Left lung (tissue), 10 donors: ENCODE results near the gene EBF3. TPM values are rescaled to one million over a fixed set of nuclear protein-coding genes. Genes with fewer than 3 reads are reported as not detected.

Experiments used
- ATAC-seq: fragments of 200-7000 bp; cut with Tn5 transposase; one replicate; pipeline ENCODE4 v1.9.1; 2020; ENCODE audit warnings: moderate library complexity
- DNase-seq, 4 donors: peaks; one replicate each; pipeline ENCODE4 v3.0.0-alpha.2; 2013 to 2020
- H3K27ac ChIP-seq, 2 donors: fragments of 200-600 bp; sonication (generic) in 1 of 2; one replicate each; pipeline versions ENCODE4 v1.5.0 to v1.8.0; 2020 to 2021
- H3K27me3 ChIP-seq, 2 donors: fragments of 200-600 bp; sonication (generic) in 1 of 2; one replicate each; pipeline versions ENCODE4 v1.5.0 to v1.8.0; 2020 to 2021
- H3K36me3 ChIP-seq, 2 donors: fragments of 200-600 bp; sonication (generic) in 1 of 2; one replicate each; pipeline versions ENCODE4 v1.5.0 to v1.8.0; 2020 to 2021
- H3K4me1 ChIP-seq, 2 donors: fragments of 200-600 bp; one replicate each; pipeline ENCODE4 v1.8.0; 2021
- H3K4me3 ChIP-seq, 2 donors: fragments of 200-600 bp; sonication (generic) in 1 of 2; one replicate each; pipeline versions ENCODE4 v1.5.0 to v1.8.0; 2020 to 2021; ENCODE audit warnings: mild to moderate bottlenecking in 1 of 2
- H3K9me3 ChIP-seq, 2 donors: fragments of 200-600 bp; sonication (generic) in 1 of 2; one replicate each; pipeline versions ENCODE4 v1.5.0 to v1.8.0; 2020 to 2021
- intact Hi-C, 2 donors: fragments of 100-400 bp; cut with DNase I; formaldehyde crosslinking; loops; one replicate each; pipeline versions ENCODE4 v1.11.2 to v1.14.2; 2022
- polyA plus RNA-seq, 6 donors: library from polyadenylated mRNA; unstranded; fragments of 120-200 nt; gene quantifications; one replicate each; pipeline ENCODE4 v1.2.1, GENCODE V29; 2013; ENCODE audit not compliant: insufficient read length in 6 of 6
- total RNA-seq, 2 donors: library from RNA; stranded (reverse); fragmentation: NEBNext Ultra II Directional; extraction: Animal tissue kit (Norgen Biotek cat#: 25700); gene quantifications; one replicate each; pipeline ENCODE4 v1.2.1, GENCODE V29; 2021
- TF ChIP-seq, protein P1 (sequence below), 2 donors: fragments of 200-600 bp; sonication (generic) in 1 of 2; IDR thresholded peaks; one replicate each; pipeline versions ENCODE4 v1.5.0 to v1.8.0; 2021; ENCODE audit warnings: antibody characterized with exemption in 2 of 2
- donor health status: DM: no; HTN: yes; CAD: no.
- donor health status: DM: no; HTN: no; CAD: no.

Gene EBF3
- total and polyA plus RNA-seq, 8 donors, result 0.10 to 2.0 (median 1.4) TPM; not detected in 1

DNA sequence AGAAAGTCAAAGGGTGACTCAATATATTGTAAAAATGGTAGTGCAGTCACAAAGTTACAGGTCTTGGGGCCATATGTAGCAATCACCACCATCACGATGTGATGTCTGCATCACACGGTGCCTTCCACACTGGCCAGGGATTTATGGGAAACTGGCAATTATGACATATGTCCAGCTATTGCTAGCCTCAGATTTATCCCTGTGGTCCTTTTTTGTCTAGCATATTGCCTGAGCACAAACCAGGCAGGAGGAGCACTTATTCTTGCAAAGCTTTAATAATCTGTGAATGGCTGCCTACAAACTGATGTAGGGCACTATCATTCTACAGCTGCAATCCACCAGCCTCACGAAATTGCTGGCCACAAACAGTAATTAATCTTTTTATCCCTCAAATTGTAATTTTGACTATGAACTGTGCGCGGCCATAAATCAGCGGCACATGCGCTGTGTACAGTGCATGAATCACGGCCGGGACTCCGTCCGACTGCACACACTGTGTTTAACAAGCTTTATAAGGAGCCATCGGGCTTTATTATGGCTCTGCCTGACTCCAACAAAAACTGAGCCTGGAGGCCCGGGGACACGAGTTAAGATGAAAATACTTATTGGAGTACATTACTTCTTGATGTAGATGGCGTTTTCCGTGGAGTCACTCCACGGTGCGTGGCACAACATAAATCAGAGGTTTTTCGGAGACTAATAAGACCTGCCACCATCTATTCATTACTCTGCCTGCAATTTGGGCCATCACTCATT, 115.2 kb downstream of the EBF3 start:
- TF ChIP-seq, protein P1, sequence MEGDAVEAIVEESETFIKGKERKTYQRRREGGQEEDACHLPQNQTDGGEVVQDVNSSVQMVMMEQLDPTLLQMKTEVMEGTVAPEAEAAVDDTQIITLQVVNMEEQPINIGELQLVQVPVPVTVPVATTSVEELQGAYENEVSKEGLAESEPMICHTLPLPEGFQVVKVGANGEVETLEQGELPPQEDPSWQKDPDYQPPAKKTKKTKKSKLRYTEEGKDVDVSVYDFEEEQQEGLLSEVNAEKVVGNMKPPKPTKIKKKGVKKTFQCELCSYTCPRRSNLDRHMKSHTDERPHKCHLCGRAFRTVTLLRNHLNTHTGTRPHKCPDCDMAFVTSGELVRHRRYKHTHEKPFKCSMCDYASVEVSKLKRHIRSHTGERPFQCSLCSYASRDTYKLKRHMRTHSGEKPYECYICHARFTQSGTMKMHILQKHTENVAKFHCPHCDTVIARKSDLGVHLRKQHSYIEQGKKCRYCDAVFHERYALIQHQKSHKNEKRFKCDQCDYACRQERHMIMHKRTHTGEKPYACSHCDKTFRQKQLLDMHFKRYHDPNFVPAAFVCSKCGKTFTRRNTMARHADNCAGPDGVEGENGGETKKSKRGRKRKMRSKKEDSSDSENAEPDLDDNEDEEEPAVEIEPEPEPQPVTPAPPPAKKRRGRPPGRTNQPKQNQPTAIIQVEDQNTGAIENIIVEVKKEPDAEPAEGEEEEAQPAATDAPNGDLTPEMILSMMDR (IDR thresholded peaks at IDR 0.05), result no peak
- intact Hi-C loops, result no loop called here
- Histone ChIP-seq H3K27me3 (peaks cover 0 to 18% of the 10 kb centered on the region in 2 donors), H3K27ac (no peak overlapping the region), H3K9me3 (no peaks in the 10 kb centered on the region), H3K4me1 (no peaks in the 10 kb centered on the region), H3K4me3 (no peak overlapping the region), H3K36me3 (no peaks in the 10 kb centered on the region)
- ATAC-seq (no peak), DNase-seq (no peak)

DNA sequence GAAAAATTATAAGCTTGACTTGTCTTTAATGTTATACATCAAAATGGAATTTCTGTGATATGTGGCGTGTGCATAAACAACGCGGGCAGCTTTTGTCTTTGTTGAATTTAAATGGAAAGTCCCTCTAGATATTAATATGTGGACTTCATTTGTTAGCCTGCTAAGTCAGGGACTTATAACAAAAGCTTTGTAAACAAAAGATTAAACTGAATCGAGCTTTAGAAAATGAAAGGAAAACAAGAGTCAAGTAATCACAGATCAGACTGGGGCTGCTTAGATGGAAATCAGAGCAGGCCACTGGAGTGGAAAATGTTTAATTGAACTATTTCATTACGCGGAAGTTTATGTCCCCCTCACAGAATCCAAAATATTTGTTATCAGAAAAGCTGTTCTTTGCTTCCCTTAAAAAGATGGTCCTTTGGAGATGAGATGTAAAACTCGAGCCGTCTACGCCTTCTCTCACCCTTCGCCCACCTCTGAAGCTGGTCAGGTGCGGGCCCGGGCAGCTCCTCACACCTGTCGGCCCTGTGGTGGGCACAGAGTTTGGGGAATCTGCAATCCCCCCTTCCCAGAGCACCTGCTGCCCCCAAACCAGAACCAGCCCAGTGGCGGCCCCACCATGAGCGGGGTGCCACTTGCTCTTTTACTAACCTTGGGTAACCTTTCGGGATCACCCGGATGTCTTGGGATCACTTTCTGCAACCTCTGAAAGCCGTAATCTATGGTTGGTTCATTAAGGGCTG, 116.2 kb downstream of the EBF3 start:
- no peaks in the 10 kb centered on the region for H3K9me3 ChIP-seq
- TF ChIP-seq, protein P1 (IDR thresholded peaks at IDR 0.05), result no peak
- ATAC-seq (no peak), DNase-seq (peak in 1 of 4 donors; percentile 54)
- H3K4me3 ChIP-seq, result no peak overlapping the region
- H3K27me3 ChIP-seq, result peaks cover 0 to 18% of the 10 kb centered on the region in 2 donors
- no peak overlapping the region for H3K27ac ChIP-seq
- intact Hi-C loops, result no loop called here
- H3K36me3 ChIP-seq, result no peaks in the 10 kb centered on the region
- H3K4me1 ChIP-seq, result no peaks in the 10 kb centered on the region

DNA sequence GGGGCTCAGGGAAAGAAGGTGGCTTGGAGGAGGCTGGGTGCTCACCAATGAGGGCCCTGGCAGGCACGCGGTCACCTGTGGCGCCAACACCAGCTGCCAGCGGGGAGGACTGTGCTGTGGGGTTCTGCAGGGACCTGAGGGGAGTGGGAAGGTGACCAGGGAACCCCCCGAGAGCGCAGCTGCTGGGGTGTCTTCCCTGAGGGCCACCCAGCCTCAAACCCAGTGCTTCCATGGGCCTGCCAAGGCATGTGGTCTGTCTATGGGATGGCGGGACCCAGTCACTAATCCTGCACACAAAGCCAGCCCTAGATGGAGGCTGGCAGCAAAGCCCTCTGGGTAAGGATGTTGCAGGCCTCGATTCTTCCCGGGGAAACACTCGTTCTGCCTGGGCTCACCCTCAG, 117.1 kb downstream of the EBF3 start:
- DNase-seq (peak in 1 of 4 donors; percentile 54), ATAC-seq (no peak)
- Histone ChIP-seq H3K4me3 (no peak overlapping the region), H3K4me1 (no peaks in the 10 kb centered on the region), H3K27ac (no peak overlapping the region), H3K36me3 (no peaks in the 10 kb centered on the region), H3K27me3 (peaks cover 0 to 18% of the 10 kb centered on the region in 2 donors), H3K9me3 (no peaks in the 10 kb centered on the region)
- intact Hi-C loops, result no loop called here
- TF ChIP-seq, protein P1 (IDR thresholded peaks at IDR 0.05), result no peak

DNA sequence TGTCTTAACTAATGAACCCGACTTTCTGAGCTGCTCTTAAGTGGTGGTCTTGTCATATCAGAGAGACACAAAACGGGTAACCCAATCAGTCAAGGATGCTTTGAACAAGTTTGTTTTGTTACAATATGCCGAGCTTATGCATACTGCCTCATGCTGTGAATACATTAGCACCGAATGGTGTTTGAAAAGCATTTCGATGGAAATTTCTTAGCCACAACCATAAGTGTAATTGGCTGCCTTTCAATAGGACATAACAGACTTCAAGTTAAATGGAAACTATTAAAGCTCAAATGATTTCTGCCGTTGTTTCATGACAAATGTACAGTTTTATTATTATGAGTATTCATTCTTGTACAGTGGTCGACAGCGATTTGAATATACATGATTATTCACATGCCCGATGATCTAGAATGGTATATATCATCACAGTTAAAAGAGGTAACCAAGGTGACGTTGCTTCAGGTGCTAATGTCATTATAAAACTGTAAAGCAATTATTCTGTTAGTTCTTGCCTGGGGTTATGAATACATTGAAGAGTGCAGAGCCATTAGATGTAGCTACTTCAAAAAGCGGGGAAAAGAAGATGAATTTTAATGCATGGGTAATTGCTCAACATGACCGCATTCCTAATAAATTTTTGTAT, 118.8 kb downstream of the EBF3 start:
- Histone ChIP-seq H3K9me3 (no peaks in the 10 kb centered on the region), H3K4me3 (no peak overlapping the region), H3K27ac (no peak overlapping the region), H3K27me3 (peaks cover 0 to 8% of the 10 kb centered on the region in 2 donors), H3K4me1 (no peaks in the 10 kb centered on the region), H3K36me3 (no peaks in the 10 kb centered on the region)
- ATAC-seq, result no peak
- DNase-seq, result no peak
- TF ChIP-seq, protein P1 (IDR thresholded peaks at IDR 0.05), result no peak
- intact Hi-C loops, result no loop called here
